Neural cell (in vitro differentiated cells): Measurements from ENCODE around the gene PTK7. TPM values are rescaled to one million over a fixed set of nuclear protein-coding genes. Genes with fewer than 3 reads are reported as not detected.

ENCODE experiments used
- H2AFZ ChIP-seq: fragments of 200-600, 300-800 bp; sonication (generic), shearing (Covaris generic); 2 replicates; pipeline ENCODE4 v1.6.0; 2014; ENCODE audit warnings: low read depth, mild to moderate bottlenecking, antibody characterized with exemption, low read length, moderate library complexity
- H3F3A ChIP-seq: fragments of 200-600 bp; shearing (Covaris generic); 2 replicates; pipeline ENCODE4 v1.6.1; 2016; ENCODE audit warnings: mild to moderate bottlenecking, moderate library complexity, mixed read lengths, antibody characterized with exemption, low read length; ENCODE audit not compliant: insufficient read depth, poor library complexity, severe bottlenecking
- H3K27ac ChIP-seq: fragments of 200-600, 300-800 bp; sonication (generic), shearing (Covaris generic); 2 replicates; pipeline ENCODE4 v1.5.1; 2014; ENCODE audit warnings: mild to moderate bottlenecking, low read length, moderate library complexity
- H3K27me3 ChIP-seq: fragments of 300-800, 200-600 bp; sonication (generic), shearing (Covaris generic); 2 replicates; pipeline ENCODE4 v1.6.0; 2014; ENCODE audit warnings: mild to moderate bottlenecking, low read depth, low read length, moderate library complexity; ENCODE audit not compliant: insufficient read depth
- H3K36me3 ChIP-seq: fragments of 300-800, 200-600 bp; sonication (generic), shearing (Covaris generic); 2 replicates; pipeline ENCODE4 v1.5.1; 2014; ENCODE audit warnings: mild to moderate bottlenecking, antibody characterized with exemption, low read length, moderate library complexity; ENCODE audit not compliant: insufficient read depth
- H3K4me2 ChIP-seq: fragments of 300-800, 200-600 bp; sonication (generic), shearing (Covaris generic); 2 replicates; pipeline ENCODE4 v1.6.0; 2014; ENCODE audit warnings: mild to moderate bottlenecking, low read length
- H3K4me3 ChIP-seq: fragments of 300-800, 200-600 bp; sonication (generic), shearing (Covaris generic); 2 replicates; pipeline ENCODE4 v1.5.1; 2014; ENCODE audit warnings: mild to moderate bottlenecking, low read length, moderate library complexity
- H3K79me2 ChIP-seq: fragments of 200-600 bp; shearing (Covaris generic); replicated peaks from 2 replicates; pipeline ENCODE4 v1.6.0; 2014; ENCODE audit warnings: mild to moderate bottlenecking, low read length, moderate library complexity; ENCODE audit not compliant: insufficient read depth
- H3K9ac ChIP-seq: fragments of 300-800, 200-600 bp; sonication (generic), shearing (Covaris generic); 2 replicates; pipeline ENCODE4 v1.6.1; 2016; ENCODE audit warnings: mild to moderate bottlenecking, low read length, mixed read lengths
- H3K9me2 ChIP-seq: fragments of 200-600 bp; shearing (Covaris generic); 2 replicates; pipeline ENCODE4 v1.6.1; 2016; ENCODE audit warnings: mild to moderate bottlenecking, low read length, mixed read lengths; ENCODE audit not compliant: insufficient read depth
- H3K9me3 ChIP-seq: fragments of 200-600, 300-800 bp; sonication (generic), shearing (Covaris generic); 2 replicates; pipeline ENCODE4 v1.6.1; 2016; ENCODE audit warnings: mild to moderate bottlenecking, mixed run types, low read length, moderate library complexity, mixed read lengths
- H4K20me1 ChIP-seq: fragments of 200-600 bp; shearing (Covaris generic); 2 replicates; pipeline ENCODE4 v1.6.1; 2016; ENCODE audit warnings: mild to moderate bottlenecking, mixed run types; ENCODE audit not compliant: insufficient read depth
- EP300 ChIP-seq: fragments of 450-650 bp; conservative IDR thresholded peaks from 2 replicates; pipeline ENCODE4 v1.6.1; 2014; ENCODE audit warnings: antibody characterized with exemption, mild to moderate bottlenecking, moderate library complexity; ENCODE audit not compliant: poor library complexity, severe bottlenecking
- EZH2 ChIP-seq: fragments of 200-600, 300-800 bp; shearing (Covaris generic), sonication (generic); IDR thresholded peaks from 2 replicates; pipeline ENCODE4 v1.6.1; 2014; ENCODE audit warnings: antibody characterized with exemption, low read length, borderline replicate concordance, mild to moderate bottlenecking; ENCODE audit not compliant: insufficient read depth, poor library complexity, severe bottlenecking
- MXI1 ChIP-seq: fragments of 450-650 bp; conservative IDR thresholded peaks from 2 replicates; pipeline ENCODE4 v1.6.1; 2014; ENCODE audit warnings: antibody characterized with exemption, mild to moderate bottlenecking; ENCODE audit not compliant: poor library complexity, severe bottlenecking
- POLR2AphosphoS5 ChIP-seq: IDR thresholded peaks from 2 replicates; pipeline ENCODE4 v1.6.1; 2012
- RAD21 ChIP-seq: fragments of 450-650 bp; conservative IDR thresholded peaks from 2 replicates; pipeline ENCODE4 v1.6.1; 2014; ENCODE audit warnings: antibody characterized with exemption, mild to moderate bottlenecking, moderate library complexity
- SMC3 ChIP-seq: fragments of 450-650 bp; conservative IDR thresholded peaks from 2 replicates; pipeline ENCODE4 v1.6.1; 2014; ENCODE audit warnings: antibody characterized with exemption, mild to moderate bottlenecking, moderate library complexity; ENCODE audit not compliant: poor library complexity
- TAF1 ChIP-seq: IDR thresholded peaks from 2 replicates; pipeline ENCODE4 v1.6.1; 2012; ENCODE audit warnings: low read depth
- polyA minus RNA-seq: library from RNA; depleted of rRNA, polyadenylated mRNA; stranded (reverse); fragments of >200 nt; gene quantifications from 2 replicates; pipeline ENCODE4 v1.2.3, GENCODE V29; 2014
- polyA plus RNA-seq: library from polyadenylated mRNA; depleted of rRNA; stranded (reverse); fragments of >200 nt; gene quantifications from 2 replicates; pipeline ENCODE4 v1.2.3, GENCODE V29; 2014
- TF ChIP-seq, protein P1 (sequence below): IDR thresholded peaks from 2 replicates; pipeline ENCODE4 v1.6.1; 2012; ENCODE audit warnings: borderline replicate concordance
- TF ChIP-seq, protein P2 (sequence below): fragments of 450-650 bp; IDR thresholded peaks from 2 replicates; pipeline ENCODE4 v1.5.1; 2014; ENCODE audit warnings: antibody characterized with exemption, mild to moderate bottlenecking, moderate library complexity; ENCODE audit not compliant: poor library complexity, severe bottlenecking

Gene PTK7
- 32.5 and 47.4 TPM in 2 replicates for polyA plus RNA-seq
- polyA minus RNA-seq: 28.5 and 37.7 TPM in 2 replicates

GRCh38 chr6:43075670-43076463 is at the start of gene PTK7:
PTK7 (plus strand) TSS chr6:43076314; CDS start chr6:43076489, 175 bp downstream.
- H3K27ac ChIP-seq: peak within 1 kb of the TSS; percentile 81
- peak; percentile 54 for TF ChIP-seq POLR2AphosphoS5
- peak; percentile 15 for TF ChIP-seq RAD21
- no peak for TF ChIP-seq EP300

DNA sequence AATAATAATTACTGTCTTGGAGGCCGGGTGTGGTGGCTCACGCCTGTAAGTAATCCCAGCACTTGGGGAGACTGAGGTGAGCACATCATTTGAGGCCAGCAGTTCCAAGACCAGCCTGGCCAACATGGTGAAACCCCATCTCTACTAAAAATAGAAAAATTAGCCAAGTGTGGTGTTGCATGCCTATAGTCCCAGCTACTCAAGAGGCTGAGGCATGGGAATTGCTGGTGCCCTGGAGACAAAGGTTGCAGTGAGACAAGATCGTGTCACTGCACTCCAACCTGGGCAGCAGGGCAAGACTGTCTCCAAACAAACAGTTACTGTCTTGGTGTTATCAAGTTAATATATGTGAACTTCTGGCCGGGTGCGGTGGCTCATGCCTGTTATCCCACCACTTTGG is 49.7 kb upstream of the PTK7 start:
- H3K27ac ChIP-seq: no peak overlapping the region
- H3K4me2 ChIP-seq: no peak overlapping the region
- no peak overlapping the region for H3K4me3 ChIP-seq
- TF ChIP-seq EP300 (no peak), SMC3 (no peak), TAF1 (no peak), RAD21 (no peak), MXI1 (no peak), POLR2AphosphoS5 (no peak), EZH2 (no peak)
- TF ChIP-seq, protein P1, sequence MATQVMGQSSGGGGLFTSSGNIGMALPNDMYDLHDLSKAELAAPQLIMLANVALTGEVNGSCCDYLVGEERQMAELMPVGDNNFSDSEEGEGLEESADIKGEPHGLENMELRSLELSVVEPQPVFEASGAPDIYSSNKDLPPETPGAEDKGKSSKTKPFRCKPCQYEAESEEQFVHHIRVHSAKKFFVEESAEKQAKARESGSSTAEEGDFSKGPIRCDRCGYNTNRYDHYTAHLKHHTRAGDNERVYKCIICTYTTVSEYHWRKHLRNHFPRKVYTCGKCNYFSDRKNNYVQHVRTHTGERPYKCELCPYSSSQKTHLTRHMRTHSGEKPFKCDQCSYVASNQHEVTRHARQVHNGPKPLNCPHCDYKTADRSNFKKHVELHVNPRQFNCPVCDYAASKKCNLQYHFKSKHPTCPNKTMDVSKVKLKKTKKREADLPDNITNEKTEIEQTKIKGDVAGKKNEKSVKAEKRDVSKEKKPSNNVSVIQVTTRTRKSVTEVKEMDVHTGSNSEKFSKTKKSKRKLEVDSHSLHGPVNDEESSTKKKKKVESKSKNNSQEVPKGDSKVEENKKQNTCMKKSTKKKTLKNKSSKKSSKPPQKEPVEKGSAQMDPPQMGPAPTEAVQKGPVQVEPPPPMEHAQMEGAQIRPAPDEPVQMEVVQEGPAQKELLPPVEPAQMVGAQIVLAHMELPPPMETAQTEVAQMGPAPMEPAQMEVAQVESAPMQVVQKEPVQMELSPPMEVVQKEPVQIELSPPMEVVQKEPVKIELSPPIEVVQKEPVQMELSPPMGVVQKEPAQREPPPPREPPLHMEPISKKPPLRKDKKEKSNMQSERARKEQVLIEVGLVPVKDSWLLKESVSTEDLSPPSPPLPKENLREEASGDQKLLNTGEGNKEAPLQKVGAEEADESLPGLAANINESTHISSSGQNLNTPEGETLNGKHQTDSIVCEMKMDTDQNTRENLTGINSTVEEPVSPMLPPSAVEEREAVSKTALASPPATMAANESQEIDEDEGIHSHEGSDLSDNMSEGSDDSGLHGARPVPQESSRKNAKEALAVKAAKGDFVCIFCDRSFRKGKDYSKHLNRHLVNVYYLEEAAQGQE: no peak
- TF ChIP-seq, protein P2, sequence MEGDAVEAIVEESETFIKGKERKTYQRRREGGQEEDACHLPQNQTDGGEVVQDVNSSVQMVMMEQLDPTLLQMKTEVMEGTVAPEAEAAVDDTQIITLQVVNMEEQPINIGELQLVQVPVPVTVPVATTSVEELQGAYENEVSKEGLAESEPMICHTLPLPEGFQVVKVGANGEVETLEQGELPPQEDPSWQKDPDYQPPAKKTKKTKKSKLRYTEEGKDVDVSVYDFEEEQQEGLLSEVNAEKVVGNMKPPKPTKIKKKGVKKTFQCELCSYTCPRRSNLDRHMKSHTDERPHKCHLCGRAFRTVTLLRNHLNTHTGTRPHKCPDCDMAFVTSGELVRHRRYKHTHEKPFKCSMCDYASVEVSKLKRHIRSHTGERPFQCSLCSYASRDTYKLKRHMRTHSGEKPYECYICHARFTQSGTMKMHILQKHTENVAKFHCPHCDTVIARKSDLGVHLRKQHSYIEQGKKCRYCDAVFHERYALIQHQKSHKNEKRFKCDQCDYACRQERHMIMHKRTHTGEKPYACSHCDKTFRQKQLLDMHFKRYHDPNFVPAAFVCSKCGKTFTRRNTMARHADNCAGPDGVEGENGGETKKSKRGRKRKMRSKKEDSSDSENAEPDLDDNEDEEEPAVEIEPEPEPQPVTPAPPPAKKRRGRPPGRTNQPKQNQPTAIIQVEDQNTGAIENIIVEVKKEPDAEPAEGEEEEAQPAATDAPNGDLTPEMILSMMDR: no peak
- H2AFZ ChIP-seq: no peak overlapping the region
- no peaks in the 10 kb centered on the region for H3K27me3 ChIP-seq
- H3K36me3 ChIP-seq: no peaks in the 10 kb centered on the region
- no peaks in the 10 kb centered on the region for H3K9me3 ChIP-seq
- H3K9ac ChIP-seq: no peak overlapping the region
- no peaks in the 10 kb centered on the region for H3F3A ChIP-seq
- H3K9me2 ChIP-seq: no peaks in the 10 kb centered on the region
- peaks cover 9% of the 10 kb centered on the region for H3K79me2 ChIP-seq
- no peaks in the 10 kb centered on the region for H4K20me1 ChIP-seq

More at GRCh38 chr6:43075670-43076463, at the start of gene PTK7:
- Histone ChIP-seq H3F3A (no peaks in the 10 kb centered on the region), H3K27me3 (no peaks in the 10 kb centered on the region), H3K9ac (peak within 1 kb of the TSS; percentile 87), H3K4me3 (peak within 1 kb of the TSS; percentile 98), H3K4me2 (peak within 1 kb of the TSS; percentile 77), H3K36me3 (no peaks in the 10 kb centered on the region), H3K9me3 (no peaks in the 10 kb centered on the region), H2AFZ (peak within 1 kb of the TSS; percentile 62), H4K20me1 (no peaks in the 10 kb centered on the region), H3K79me2 (peaks cover 28% of the 10 kb centered on the region), H3K9me2 (no peaks in the 10 kb centered on the region)
